GM18861 (cell line): ENCODE data around the gene WNT1.

ENCODE experiments used
- ATAC-seq: cut with Tn5 transposase; IDR thresholded peaks from one replicate; pipeline ENCODE4 v1.9.1; 2021; ENCODE audit not compliant: unreplicated experiment

WNT1 gene

DNA sequence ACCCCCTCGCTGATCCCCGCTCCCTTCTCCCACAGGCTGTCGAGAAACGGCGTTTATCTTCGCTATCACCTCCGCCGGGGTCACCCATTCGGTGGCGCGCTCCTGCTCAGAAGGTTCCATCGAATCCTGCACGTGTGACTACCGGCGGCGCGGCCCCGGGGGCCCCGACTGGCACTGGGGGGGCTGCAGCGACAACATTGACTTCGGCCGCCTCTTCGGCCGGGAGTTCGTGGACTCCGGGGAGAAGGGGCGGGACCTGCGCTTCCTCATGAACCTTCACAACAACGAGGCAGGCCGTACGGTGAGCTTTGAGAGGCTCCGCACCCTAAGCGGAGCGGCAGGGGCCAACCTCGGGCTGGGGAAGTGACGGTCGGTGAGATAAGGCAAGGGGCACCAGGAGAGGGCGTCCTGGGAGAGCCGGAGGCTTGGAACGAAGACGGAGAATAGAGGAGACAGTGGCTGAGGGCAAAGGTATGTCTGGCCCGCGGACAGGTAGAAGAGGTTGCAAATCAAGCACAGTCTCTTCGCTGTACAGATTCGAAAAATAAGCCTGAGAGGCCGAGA lies 2.3 kb downstream of the WNT1 start:
- no peak for ATAC-seq

- no peak for ATAC-seq
Observed at GRCh38 chr12:48980953-48981756, 3.0 kb downstream of the WNT1 start.

GRCh38 chr12:48981757-48982157 lies 3.6 kb downstream of the WNT1 start:
- no peak for ATAC-seq

DNA sequence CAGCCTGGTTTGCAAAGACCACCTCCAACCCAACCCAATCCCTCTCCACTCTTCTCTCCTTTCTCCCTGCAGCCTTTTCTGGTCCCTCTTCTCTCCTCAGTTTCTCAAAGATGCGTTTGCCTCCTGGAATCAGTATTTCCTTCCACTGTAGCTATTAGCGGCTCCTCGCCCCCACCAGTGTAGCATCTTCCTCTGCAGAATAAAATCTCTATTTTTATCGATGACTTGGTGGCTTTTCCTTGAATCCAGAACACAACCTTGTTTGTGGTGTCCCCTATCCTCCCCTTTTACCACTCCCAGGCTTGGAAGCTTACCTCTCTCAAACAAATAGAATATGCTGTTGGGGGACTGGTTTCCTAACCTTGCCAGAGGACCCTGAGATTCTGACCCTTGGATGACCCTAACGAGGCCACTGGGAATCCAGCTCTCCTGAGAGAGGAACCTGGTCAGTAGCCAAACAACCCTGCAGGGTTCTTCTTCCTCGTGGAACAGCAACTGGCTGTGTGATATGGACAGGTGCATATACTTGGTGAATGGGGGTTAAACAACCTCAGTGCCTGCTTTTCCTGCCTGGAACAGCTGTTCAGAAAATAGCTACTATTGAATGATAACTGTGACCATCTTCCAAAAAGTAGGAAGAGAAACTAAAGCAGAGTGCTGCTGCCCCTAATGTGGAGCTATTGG lies 4.4 kb downstream of the WNT1 start:
- ATAC-seq: no peak

- ATAC-seq: no peak
Observed at GRCh38 chr12:48985475-48985897, 7.4 kb downstream of the WNT1 start.

- no peak for ATAC-seq
Observed at GRCh38 chr12:48985901-48986300, 7.8 kb downstream of the WNT1 start.

- ATAC-seq: no peak
Observed at GRCh38 chr12:48986720-48987291, 8.7 kb downstream of the WNT1 start.

DNA sequence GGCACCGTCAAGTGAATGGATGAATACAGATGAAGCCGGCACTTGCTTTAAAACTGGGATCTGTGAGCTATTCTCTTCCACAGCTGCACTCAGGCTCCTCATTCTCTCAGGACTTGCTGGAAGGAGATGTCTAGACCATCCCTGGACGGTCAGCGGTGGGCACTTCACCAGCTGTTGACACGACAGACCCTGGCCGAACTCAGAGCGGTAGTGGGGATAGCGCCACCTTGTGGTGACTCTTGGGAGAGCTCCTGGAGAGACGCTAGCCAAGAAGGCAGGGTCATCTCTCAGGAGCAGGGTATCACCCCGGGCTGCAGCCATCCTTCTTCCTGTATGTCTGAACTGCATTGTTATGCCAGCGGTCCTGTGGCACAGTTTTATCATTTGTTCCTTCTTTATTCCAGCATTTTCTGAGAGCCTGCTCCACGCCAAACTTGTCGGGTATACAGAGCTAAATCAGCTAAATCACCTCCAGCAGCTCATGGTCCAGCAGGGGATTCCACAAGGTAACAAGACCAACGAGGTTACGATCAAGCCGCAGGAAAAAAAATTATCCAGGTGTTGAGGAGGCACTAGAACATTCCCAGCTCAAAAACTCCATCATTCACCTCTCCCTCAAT lies 10.0 kb downstream of the WNT1 start:
- peak; percentile 43 for ATAC-seq

DNA sequence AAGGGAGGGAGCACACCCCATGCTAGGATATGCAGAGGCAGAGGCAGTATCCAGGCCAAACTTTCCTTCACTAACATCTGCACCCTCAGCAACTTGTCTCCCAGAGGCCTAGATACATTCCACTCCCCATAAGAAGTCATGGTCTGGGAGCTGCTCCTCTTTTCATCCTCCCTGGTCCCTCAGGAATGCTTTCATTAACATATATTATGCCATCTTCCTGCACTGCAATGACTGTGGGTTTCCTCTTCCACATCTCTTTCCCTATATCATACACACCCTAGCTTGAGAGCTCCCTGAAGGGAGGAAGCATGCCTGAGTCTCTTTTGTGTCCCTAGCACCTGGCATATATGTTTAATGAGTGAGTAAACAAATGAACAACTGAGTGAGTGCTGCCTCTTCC lies 12.4 kb downstream of the WNT1 start:
- ATAC-seq: no peak

- no peak for ATAC-seq
Observed at GRCh38 chr12:48991247-48992050, 13.3 kb downstream of the WNT1 start.

- ATAC-seq: no peak
Observed at GRCh38 chr12:48993787-48994186, 15.7 kb downstream of the WNT1 start.

- ATAC-seq: no peak
Observed at GRCh38 chr12:48994224-48995085, 16.3 kb downstream of the WNT1 start.

DNA sequence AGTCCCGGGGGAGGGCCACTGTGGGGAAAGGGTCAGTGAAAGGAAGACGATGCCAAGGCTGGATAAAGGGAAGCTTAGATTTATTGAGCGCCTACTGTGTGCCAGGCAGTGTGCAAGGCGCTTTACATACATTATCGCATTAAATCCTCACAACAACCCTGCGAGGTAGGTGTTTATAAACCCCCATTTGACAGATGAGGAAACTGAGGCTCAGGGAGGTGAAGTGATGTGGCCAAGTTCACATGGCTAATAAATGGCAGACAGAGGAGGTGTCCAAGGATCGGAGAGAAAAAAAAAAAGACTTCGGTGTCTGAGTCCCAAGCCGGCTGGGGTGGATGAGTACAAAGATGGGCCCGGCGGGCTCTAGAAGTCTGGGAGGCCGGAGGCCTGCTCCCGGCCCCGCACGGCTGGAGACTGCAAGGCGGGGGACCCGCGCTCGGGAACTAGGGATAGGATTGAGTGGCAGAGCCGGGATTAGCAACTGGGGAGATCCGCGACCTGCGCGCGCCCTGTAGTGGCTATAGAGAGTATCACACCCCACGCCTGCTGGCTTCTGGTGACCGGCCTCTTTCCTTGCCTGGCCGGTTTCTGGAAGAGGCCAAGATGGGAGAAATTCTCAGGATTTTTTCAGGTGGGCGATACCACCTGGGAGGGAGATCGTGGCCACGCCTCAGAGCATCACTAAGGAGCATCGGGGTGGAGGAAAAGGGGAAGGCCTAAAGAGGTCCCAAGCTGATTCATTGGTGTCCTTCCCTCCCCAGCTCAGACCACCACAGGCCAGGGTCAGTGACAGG lies 17.2 kb downstream of the WNT1 start:
- no peak for ATAC-seq

- no peak for ATAC-seq
Observed at GRCh38 chr12:48996794-48997718, 18.9 kb downstream of the WNT1 start.

GRCh38 chr12:48997719-48998496 lies 19.8 kb downstream of the WNT1 start:
- no peak for ATAC-seq

DNA sequence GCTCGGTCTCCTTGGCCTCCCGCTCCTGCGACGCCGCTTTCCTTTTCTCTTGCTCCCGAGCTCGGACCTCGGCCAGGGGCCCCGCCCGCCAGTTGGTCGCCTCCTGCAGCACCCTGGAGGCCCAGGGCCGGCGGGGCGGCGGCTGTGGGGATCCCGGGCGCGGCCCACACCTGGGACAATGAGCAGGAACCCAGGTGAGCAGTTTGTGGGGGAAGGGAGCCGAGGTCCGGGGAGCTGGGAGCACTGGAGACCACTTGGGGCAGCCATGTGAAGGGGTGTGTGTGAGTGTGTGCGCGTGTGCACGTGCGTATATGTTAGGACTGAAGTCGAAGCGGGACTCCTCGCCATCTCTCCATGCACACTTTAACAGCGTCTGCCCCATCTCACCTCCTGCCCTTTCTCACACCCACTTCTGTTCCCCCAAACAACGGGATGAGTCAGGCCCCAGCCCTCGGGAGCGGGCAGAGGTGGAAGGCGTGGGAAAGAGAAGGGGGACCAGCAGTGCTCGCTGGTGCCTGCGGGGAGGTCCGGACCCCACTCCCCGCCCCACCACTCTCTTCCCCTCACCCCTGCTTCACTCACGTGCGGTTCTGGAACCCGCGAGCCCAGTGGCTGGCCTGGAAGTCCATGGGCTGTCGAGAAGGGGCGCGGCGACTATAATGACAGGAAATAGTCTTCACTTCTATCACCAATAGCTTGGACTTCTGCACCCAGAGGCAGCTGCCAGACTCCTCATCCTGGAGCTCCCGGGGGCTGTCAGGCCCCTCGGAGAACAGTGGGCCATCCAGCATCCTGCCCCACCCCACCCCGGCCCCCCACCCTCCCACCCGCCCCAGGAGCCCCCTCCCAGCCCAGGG lies 20.6 kb downstream of the WNT1 start:
- no peak for ATAC-seq
